T-helper 2 cell (primary cell): ENCODE results near the gene OR6B1.
A peak's percentile ranks its signal among the peaks of the same experiment; 100 is the strongest.
"Not testable (repeated sequence)": the region's sequence is repeated elsewhere in the genome, so short reads cannot be mapped to it uniquely, and the experiment has no call there.

ENCODE experiments used
- DNase-seq, 5 experiments: peaks; one replicate each; pipeline versions ENCODE4 v3.0.0 to v3.0.0-alpha.2; 2012 to 2022

OR6B1 gene

DNA sequence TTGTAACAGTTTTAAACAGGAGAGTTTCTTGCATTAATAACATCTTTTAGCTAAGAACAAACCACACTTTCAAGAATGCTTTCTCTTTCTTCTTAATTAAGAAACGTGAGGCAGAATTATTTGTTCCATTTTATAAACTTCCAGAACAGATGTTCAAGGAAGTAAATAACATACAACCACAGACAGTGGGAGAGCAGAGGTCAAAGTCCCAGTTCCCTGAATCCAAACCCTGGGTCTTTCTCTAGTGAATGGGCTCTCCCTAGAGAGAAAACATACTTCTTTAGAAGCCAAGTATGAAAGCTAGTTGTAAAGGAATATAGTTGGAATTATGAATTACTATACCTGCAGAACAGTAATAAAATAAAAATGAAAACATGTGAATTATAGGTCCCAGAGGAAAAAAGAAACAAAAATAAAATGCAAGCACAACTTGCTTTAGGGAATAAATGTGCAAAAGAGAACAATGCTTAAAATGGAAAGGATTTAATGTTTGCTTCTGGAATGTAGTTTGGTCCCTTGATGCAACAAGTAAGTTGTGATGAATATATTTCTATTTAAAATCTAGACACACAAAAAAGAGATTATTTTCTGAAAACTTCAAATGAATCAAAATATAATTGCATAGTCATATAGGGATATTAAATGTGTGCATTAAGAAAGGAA, 6.0 kb downstream of the OR6B1 start:
- DNase-seq, result no peak

DNA sequence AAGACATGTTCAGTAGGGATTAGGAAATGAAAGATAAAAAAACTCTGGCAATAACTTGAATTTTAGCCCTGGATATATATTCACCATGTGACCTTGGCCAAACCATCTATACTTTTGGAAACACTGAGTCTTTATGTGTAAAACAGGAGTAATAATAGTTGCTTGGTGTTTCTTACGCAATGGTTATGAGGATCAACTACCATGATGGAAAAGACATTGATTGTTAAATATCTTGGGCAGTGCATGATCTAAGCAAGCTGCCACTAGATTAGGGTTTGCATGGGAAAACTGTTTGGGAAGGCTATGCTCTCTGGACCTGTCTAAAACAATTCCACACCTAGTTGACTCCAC, 6.5 kb downstream of the OR6B1 start:
- no peak for DNase-seq

DNA sequence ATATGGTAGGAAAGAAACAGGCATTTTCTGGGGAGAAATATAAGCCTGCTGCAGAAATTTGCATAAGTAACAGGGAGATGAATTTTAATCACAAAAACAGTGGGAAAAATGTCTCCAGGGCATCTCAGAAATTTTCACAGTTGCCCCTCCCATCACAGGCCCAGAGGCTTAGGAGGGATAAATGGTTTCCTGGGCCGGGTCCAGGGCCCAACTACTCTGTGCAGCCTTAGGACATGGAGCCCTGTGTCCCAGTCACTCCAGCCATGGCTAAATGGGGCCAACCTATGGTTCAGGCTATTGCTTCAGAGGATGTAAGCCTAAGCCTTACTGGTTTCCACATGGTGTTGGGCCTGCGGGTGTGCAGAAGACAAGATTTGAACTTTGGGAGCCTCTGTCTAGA, 9.2 kb downstream of the OR6B1 start:
- no peak for DNase-seq

DNA sequence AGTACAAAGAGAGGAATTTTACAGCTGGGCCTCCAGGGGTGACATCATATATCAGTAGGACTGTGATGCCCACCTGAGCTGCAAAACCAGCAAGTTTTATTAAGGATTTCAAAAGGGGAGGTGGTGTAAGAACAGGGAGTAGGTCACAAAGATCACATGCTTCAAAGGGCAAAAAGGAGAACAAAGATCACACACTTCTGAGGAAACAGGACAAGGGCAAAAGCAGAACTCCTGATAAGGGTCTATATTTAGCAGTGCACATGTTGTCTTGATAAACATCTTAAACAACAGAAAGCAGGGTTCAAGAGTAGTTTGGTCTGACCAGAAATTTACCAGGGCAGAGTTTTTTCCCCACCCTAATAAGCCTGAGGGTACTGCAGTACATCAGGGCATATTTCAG, 9.9 kb downstream of the OR6B1 start:
- not testable (repeated sequence) for DNase-seq

DNA sequence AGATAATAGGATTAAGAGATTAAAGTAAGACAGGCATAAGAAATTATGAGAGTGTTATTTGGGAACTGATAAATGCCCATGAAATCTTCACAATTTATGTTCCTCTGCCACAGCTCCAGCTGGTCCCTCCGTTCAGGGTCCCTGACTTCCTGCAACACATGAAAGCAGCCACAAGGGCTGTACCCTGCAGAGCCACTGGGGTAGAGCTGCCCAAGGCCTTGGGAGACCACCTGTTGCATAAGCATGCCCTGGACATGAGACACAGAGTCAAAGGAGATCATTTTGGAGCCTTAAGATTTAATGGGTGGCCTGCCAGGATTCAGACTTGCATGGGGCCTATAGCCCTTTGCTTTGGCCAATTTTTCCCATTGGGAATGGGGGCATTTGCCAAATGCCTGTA, 10.7 kb downstream of the OR6B1 start:
- DNase-seq, result not testable (repeated sequence)

DNA sequence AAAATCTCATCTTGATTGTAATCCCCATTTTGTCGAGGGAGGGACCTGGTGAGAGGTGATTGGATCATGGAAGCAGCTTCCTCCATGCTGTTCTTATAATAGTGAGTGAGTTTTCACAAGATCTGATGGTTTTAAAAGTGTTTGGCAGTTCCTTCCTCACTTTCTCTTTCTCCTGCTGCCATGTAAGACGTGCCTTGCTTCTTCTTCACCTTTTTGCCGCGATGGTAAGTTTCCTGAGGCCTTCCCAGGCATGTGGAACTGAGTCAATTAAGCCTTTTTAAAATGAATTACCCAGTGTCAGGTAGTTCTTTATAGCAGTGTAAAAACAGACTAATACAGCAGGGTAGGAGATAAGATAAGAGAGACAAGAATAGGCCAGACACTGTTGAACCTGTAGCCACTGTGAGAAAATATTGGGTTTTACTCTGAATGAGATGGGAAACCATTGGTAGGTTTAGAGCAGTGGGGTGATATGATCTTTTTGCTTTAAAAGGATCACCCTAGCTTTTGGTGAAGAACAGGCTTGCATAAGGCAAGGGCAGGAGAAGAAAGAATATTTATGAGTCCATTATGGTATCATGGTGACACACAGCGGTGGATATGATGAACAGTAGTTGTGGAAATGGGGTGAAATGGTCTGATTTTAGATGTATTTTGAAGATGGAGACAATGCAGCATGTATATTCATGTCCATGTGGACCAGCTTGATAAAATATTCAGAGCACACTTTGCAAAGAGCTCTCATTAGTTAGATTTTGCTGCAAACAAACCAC, 11.5 kb downstream of the OR6B1 start:
- DNase-seq, result peak in 1 of 5 experiments; percentile 2

DNA sequence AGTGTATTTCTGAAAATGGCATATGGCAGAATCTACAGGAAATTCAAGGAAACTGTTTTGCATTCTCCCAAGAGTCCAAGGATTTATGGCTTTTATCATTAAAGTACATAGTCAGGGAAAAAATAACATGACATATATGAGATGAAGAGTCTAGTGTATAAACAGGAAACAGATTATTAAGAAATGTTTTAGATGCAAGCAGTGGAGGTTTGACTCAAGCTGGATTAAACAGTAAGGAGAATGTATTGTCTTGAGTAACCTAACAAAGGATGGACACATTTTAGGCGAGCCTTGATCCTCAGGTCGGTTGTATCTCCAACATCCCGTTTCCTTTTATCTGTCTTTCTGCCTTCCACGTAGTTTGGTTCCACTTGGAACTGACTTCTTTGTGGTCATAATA, 17.9 kb downstream of the OR6B1 start:
- no peak for DNase-seq

DNA sequence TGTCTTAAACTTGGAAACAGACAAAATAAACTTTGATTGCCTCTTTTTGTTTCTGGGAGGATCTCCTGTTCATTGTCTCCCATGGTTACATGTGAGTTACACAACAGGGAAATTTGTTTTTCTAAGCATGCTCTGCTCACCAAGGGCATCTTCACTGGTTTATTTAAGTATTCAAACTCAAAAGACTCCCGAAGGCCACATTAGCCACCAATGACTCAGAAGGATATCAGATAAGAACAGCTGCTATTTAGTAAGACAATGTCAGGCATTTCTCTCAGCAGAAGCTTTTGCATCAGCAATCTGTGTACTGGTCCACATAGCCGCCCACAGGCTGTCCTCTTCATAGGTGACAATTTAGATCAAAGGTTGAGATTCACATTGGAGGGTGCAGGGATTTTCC, 19.3 kb downstream of the OR6B1 start:
- DNase-seq, result peak in 1 of 5 experiments; percentile 33

DNA sequence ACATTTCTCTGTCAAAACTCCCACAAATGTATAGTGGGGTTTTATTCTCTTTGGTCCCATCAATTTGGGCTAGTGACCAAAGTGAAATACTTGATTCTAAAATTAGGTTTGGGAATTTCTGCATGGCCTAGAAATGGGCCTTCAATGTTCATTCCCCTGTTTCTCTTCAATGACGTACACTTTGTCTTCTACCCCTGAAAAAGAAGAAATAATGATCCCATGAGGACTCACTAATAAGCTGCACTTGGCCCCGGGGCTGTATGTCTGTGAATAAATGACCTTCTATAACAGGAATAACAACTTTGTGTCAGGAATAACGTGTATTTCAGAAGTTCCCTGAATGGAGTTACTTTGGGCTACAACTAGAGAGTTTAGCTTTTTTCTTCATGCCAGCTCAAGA, 20.2 kb downstream of the OR6B1 start:
- DNase-seq, result no peak

DNA sequence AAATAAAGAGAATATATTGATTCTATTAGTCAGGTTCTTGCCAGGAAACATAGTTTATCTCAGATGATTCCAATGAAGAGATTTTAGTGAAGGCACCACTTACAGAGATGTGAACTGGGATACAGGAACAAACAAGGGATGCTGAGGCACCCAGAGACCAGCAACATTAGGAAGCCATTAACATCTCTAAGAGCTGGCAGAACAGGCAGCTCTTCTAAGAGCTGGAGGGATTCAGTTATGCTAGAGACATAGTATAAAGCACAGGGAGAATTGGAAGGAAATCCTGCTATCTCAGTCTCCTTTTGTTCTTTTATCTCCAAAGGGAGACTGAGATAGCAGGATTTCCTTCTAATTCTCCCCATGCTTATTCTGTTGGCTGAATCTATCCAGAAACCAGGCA, 22.0 kb downstream of the OR6B1 start:
- no peak for DNase-seq

DNA sequence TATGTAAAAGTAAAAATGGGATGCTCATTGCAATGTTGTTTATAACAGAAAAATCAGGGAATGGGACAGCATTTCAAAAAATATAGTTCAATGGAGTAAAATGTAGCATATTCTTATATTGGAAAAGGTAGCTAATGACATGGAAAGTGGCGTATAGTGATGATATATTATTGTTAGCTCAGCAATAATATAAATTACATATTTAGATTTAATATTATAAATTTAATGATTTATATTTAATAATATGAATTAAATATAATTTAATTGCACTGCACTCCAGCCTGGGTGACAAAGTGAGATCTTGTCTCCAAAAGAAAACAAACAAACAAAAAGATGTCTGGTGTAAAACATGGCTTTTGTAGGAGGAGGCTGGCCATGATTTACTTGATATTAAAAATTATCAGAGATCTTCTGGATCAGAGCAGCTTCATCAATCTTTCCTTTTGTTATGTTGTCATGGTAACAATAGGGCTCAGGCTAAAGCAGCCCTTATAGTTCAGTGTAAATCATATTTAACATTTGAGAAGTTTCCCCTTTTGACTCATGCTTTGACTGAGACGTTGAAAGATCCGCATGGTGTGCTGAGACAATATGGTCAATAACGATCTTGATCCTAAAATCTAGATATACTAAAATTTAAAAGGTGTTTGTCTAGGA, 23.2 kb downstream of the OR6B1 start:
- no peak for DNase-seq

DNA sequence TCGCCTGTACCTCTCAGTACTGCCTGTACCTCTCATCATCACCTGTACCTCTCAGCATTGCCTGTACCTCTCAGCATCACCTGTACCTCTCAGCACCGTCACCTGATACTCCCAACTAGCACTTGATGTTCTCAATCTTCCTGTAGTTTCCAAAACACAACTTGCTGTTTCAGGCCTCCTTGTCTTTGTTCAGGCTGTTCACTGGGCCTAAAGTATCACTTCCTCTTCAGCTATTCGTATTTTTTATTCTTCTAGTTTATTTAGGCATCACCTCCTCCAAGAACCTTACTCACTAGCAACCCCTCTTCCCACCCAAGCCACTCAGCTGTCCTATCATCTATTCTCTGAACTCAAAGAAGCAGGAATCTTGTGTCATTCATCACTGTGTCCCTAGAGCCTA, 24.1 kb downstream of the OR6B1 start:
- DNase-seq, result no peak

DNA sequence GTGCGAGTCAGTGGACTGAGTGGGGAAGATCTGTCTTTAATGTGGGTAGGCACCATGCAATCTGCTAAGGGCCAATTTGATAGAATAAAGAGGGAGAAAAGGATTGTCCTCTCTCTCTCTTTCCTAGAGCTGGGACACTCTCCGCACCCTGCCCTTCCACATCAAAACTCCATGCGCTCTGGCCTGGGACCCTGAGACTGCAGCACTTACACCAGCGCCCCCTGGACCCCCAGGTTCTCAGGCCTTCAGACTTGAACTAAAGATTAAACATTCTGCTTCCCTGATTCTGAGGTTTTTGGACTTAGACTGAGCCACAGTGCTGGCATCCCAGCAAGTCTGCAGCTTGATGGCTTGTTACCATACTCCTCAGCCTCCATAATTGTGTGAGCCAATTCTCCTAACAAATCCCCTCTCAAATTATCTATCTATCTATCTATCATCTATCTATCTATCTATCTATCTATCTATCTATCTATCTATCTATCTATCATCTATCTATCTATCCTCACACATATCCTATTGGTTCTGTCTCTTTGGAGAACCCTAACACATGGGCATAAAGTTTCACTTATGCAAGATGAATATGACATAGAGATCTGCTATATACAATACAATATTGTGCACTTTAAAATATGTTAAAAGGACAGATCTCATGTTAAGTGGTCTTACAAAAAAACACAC, 26.2 kb downstream of the OR6B1 start:
- no peak for DNase-seq

DNA sequence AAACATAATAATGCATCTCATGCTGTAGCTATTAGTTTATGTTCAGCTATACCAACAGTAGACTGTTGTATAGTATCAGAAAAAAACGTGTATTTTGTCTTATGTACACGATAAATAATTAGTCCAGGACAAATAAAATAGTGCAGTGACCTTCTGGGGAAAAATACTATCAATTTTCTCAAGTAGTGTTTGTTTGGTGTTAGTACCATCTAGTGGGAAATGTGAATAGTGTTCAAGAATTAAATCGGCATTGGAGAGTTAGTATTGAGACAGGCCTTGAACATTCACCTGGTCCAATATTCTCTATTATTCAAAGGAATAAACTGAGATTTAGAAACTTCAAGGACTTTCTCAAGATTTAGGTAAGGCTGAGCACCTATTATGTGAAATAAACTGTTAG, 26.9 kb downstream of the OR6B1 start:
- DNase-seq, result peak in 1 of 5 experiments; percentile 1

DNA sequence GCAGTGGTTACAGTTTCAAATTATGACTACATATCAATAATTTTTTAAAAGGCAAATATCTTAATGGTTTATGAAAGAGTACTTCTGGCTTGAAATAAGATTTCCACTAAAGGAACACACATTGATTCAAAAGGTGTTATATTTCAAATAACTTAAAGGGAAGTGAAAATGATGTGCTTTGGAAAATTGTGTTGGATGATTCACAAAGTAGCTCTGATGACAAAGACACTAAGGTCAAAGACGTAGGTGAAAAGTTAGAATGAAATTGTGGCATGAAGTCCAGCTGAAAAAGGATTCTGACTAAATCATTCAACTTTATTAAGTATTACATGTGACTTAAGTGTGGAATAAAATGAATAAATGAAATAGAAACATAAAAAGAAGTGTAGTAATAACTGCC, 27.9 kb downstream of the OR6B1 start:
- no peak for DNase-seq

DNA sequence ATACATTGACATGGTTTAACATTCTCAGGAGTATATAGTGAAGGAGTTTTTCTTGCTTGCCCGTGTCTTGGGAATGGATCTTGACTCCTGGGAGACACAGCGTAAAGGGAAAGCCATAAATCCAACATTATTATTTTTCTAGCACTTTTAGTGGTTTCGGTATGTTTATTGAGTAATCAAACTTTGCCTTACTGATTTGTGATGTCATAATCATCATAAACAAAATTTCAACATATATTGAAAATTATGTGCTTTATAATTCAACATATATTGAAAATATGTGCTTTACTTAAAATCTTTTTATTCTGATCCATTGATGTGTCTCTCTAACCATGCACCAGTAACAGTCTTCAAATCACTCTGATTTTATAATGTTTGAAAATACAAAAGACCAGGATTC, 28.4 kb downstream of the OR6B1 start:
- DNase-seq, result no peak

DNA sequence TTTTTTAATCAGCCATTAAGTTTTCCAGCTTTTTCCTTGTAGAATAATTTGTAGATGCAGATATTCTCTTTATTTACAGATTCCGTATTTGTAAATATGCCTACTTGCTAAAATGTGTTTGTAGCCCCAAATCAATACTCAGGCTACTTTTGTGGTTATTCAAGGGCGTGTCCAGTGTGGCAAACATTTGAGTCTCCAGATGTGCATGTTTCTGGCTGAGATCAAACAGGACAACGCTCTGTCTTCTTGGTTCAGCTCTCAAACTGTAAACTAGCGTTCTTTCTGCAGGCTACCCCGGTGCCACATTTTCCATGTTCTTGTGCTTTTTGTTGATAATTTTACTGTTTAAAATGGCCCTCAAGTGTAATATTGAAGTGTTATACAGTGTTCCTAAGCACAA, 32.4 kb downstream of the OR6B1 start:
- DNase-seq, result no peak

DNA sequence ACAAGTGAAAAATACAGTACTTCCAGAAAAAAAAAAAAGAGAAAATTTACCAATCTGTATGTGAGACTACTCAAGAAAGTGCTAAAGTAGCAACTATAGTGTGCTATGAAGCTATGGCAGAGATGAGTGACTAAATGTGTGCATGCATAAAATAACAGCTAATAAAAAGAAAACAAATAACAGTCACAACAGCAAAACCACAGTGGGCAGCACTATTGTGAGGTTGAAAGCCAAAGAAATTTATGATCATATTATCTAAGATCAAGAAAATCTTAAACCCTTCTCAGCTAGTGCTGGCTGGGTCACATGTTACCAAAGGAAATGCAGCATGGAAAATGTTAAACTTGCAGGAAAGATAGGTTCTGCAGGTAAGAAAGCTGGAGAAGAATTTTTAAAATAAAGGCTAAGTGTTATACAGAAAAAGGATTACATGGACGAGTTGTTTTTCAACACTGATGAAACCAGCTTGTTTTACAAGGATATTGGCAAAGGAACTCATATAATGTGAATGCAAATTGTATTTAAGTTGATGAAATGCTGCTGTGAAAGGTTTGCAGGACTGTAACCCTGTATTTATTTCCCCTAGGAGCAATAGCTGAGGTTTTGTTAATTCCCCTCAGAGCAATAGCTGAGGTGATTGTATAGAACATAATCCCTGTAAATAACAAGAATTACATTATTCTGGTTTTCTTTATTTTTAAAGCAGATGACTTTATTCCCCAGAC, 33.0 kb downstream of the OR6B1 start:
- no peak for DNase-seq

DNA sequence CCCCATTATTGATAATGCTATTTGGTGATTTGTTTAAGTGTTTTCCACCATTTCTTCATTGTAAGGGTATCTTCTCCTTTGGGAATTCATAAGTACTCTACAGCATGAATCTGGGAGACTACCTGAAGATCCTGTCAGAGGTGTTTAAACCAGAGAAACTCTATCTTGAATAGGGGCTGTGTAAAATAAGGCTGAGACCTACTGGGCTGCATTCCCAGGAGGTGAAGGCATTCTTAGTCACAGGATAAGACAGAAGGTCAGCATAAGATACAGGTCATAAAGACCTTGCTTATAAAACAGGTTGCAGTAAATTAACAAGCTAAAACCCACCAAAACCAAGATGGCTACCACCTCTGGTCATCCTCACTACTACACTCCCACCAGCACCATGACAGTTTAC, 35.3 kb downstream of the OR6B1 start:
- no peak for DNase-seq

DNA sequence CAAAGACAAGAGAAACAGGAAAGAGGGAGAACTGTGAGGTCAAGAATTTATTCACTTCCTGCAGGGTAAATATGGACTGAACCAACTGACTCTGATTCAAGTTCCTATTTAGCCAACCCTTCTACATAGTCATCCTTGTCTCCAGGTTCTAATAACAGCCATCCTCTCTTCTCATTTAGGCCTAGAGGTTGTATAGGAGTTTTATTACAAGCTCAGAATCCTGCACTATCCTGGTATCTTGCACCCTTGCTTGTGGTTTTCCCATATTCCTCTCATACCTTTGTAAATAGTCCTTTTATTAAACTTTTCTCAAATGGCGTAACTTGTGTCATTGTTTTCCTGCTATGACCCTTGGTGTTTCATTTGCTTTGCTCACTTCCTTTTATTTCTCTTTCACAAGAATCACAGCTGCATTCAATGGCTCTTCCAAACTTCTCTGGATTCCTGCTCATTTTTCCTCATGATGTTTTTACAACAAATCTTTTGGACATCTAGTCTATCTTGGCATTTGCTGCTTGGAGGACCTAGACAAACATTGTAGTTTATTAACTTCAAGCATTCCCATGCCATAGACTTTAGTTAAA, 36.3 kb downstream of the OR6B1 start:
- no peak for DNase-seq

DNA sequence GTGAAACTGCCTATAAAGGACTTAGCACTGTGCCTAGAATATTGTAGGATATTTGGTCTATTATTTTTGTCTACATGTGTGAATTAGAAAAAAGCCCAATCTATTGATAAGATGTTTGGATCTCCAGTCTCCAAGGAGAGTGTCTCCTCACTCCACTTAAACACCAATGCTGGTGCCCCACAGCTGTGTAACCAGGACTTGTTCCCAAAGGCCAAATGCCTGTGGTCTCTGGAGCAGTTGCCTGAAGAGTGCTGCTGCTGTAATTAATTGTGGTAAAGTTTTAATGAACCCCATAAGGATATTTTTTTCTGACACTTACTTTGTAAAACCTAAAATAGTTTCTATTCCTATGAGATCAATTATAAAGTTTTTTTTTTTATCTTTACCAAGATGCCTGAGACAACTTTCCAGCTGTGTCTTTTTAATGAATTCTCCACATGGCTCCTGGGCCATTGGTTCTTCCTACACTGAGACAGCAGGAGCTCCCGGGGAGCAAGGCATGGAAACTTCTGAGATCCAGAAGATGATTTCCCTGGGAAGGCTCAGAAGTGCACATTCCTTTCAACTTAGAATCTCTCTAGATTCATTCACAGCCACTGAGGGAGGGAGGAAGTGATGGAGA, 37.4 kb downstream of the OR6B1 start:
- DNase-seq, result no peak

DNA sequence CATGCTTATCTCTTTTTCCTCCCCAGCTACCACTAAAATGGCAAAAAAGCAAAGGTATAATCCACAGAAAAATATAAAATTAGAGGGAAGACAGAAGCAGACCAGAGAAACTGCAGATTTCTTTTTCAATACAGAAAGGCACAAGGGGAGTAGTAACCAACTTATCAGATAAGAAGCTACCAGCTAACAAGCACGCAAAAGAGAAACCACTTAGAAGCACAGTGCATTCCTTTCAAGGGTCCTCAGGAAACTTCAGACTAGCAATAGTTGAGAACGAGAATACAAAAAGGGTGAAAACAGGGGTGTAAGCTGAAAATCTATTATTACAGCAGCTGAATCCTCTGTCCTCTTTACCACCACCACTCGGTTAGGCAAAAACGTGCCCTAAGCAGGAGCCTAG, 38.8 kb downstream of the OR6B1 start:
- no peak for DNase-seq
